Mammary epithelial cell (primary cell): ENCODE data around the gene NCAM1.

Experiments used
- EZH2 ChIP-seq: IDR thresholded peaks from 2 replicates; pipeline ENCODE4 v1.6.1; 2012; ENCODE audit warnings: low read length, inconsistent platforms, borderline replicate concordance
- TF ChIP-seq, protein P1 (sequence below), 2 donors: IDR thresholded peaks in 1 of 2; conservative IDR thresholded peaks in 1 of 2; 2 replicates each; pipeline ENCODE4 v1.5.1; 2011 to 2012; ENCODE audit warnings: inconsistent platforms in 2 of 2, low read length in 2 of 2, mild to moderate bottlenecking in 2 of 2, control low read depth in 1 of 2, low read depth in 1 of 2; ENCODE audit not compliant: insufficient read depth in 1 of 2; ENCODE audit errors: extremely low read depth in 1 of 2

GRCh38 chr11:113105592-113105991, 144.4 kb downstream of the NCAM1 start:
- TF ChIP-seq, protein P1, sequence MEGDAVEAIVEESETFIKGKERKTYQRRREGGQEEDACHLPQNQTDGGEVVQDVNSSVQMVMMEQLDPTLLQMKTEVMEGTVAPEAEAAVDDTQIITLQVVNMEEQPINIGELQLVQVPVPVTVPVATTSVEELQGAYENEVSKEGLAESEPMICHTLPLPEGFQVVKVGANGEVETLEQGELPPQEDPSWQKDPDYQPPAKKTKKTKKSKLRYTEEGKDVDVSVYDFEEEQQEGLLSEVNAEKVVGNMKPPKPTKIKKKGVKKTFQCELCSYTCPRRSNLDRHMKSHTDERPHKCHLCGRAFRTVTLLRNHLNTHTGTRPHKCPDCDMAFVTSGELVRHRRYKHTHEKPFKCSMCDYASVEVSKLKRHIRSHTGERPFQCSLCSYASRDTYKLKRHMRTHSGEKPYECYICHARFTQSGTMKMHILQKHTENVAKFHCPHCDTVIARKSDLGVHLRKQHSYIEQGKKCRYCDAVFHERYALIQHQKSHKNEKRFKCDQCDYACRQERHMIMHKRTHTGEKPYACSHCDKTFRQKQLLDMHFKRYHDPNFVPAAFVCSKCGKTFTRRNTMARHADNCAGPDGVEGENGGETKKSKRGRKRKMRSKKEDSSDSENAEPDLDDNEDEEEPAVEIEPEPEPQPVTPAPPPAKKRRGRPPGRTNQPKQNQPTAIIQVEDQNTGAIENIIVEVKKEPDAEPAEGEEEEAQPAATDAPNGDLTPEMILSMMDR (conservative IDR thresholded peaks at IDR 0.05 in 1 of 2, IDR thresholded peaks at IDR 0.05 in 1 of 2; ENCODE audit: extremely low read depth in 1 of 2, insufficient read depth in 1 of 2, low read depth in 1 of 2, low read length in 2 of 2) = no peak
- no peak for TF ChIP-seq EZH2
